Skeletal muscle tissue (tissue), 4 donors: ENCODE measurements around the gene ASB14. TPM values are rescaled to one million over a fixed set of nuclear protein-coding genes. Genes with fewer than 3 reads are reported as not detected.

ENCODE experiments used
- H3K27ac ChIP-seq: one replicate; pipeline ENCODE4 v1.7.0; 2013; ENCODE audit warnings: mild to moderate bottlenecking, low read depth, low read length, inconsistent platforms
- H3K27me3 ChIP-seq, 3 donors: one replicate each; pipeline ENCODE4 v1.7.0; 2013; ENCODE audit warnings: low read length in 3 of 3; ENCODE audit not compliant: control insufficient read depth in 3 of 3, insufficient read depth in 3 of 3
- H3K36me3 ChIP-seq, 3 donors: one replicate each; pipeline ENCODE4 v1.7.0; 2013; ENCODE audit warnings: low read length in 3 of 3; ENCODE audit not compliant: control insufficient read depth in 3 of 3, insufficient read depth in 3 of 3
- H3K4me1 ChIP-seq, 3 donors: one replicate each; pipeline ENCODE4 v1.7.0; 2013; ENCODE audit warnings: low read length in 3 of 3, mild to moderate bottlenecking in 3 of 3; ENCODE audit not compliant: control insufficient read depth in 3 of 3, insufficient read depth in 3 of 3
- H3K4me3 ChIP-seq, 3 donors: one replicate each; pipeline ENCODE4 v1.7.0; 2013; ENCODE audit warnings: low read length in 3 of 3
- H3K9ac ChIP-seq, 3 donors: one replicate each; pipeline ENCODE4 v1.7.0; 2013; ENCODE audit warnings: low read length in 3 of 3, mild to moderate bottlenecking in 3 of 3, moderate library complexity in 2 of 3, low read depth in 1 of 3
- H3K9me3 ChIP-seq, 3 donors: one replicate each; pipeline ENCODE4 v1.7.0; 2013; ENCODE audit warnings: low read length in 3 of 3; ENCODE audit not compliant: control insufficient read depth in 3 of 3
- total RNA-seq: library from RNA; depleted of rRNA; stranded (reverse); fragments of >200 nt; gene quantifications from one replicate; pipeline ENCODE4 v1.2.3, GENCODE V29; 2014
- donor health status: Osteomylitis.

The ASB14 gene
- total RNA-seq, 1 donor from 2014 or later = not detected

DNA sequence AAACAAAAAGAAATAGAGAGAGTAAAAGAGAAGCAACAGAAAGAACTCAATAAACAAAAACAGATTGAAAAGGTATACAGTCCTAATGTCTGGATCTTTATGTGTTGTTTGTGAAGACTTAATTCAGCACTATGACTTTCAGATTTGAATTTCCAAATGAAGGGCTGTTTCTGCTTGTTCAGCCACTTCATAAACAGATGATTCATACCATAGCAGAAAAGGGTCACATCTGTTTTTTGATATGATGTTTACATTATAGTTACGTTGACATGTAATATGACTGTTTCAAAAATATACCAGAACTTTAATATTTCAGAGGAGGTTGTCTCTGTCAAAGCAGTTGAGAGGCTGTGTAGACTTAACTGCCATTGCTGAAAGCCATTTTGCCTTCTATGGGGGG, 24.1 kb downstream of the ASB14 start:
- Histone ChIP-seq H3K27me3 (no peaks in the 10 kb centered on the region), H3K9ac (no peak overlapping the region), H3K9me3 (no peaks in the 10 kb centered on the region), H3K4me3 (no peak overlapping the region), H3K4me1 (no peaks in the 10 kb centered on the region), H3K27ac (no peak overlapping the region), H3K36me3 (peaks cover 9 to 54% (median 51%) of the 10 kb centered on the region in 3 donors)

- Histone ChIP-seq H3K36me3 (peaks cover 23 to 55% (median 50%) of the 10 kb centered on the region in 3 donors), H3K4me1 (peaks cover 5 to 9% (median 7%) of the 10 kb centered on the region in 3 donors), H3K27me3 (no peaks in the 10 kb centered on the region), H3K27ac (no peak overlapping the region), H3K9me3 (no peaks in the 10 kb centered on the region), H3K4me3 (no peak overlapping the region), H3K9ac (no peak overlapping the region)
These were observed 30.6 kb downstream of the ASB14 start for GRCh38 chr3:57261929-57262328.

DNA sequence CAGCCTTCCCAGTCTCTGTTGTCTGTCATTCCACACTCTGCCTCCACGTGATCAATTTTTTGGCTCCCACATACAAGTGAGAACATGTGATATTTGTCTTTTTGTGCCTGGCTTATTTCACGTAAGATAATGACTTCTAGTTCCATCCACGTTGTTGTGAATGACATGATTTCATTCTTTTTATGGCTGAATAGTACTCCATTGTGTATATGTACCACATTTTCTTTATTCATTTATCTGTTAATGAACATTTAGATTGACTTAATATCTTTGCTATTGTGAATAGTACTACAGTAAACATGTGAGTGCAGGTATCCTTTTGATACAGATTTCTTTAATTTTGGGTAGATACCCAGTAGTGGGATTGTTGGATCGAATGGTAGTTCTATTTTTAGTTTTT, 31.4 kb downstream of the ASB14 start:
- peaks cover 23 to 55% (median 50%) of the 10 kb centered on the region in 3 donors for H3K36me3 ChIP-seq

DNA sequence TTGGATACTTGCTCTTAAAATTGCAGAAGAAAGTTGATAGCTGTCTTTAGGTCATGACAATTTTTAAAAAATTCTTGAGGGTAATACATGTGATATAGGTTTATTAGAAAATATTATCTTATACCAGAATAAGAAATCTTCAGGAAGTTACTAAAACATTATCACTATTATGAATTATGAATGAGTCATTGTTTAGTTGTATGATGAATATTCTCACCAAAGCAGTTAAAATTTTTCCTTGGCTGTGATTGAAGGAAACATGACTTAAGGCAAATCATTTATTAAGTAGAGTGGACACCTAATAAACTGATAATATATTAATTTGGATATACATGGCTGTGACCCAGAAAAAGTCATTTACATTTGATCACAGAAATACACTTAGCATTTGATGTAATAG, 34.8 kb downstream of the ASB14 start:
- Histone ChIP-seq H3K27ac (peak overlapping the region; percentile 82), H3K36me3 (peaks cover 23 to 44% (median 36%) of the 10 kb centered on the region in 3 donors), H3K9ac (peak overlapping the region in 2 of 3 donors; percentile 9 to 69), H3K9me3 (no peaks in the 10 kb centered on the region), H3K4me3 (no peak overlapping the region), H3K27me3 (no peaks in the 10 kb centered on the region), H3K4me1 (peaks cover 7 to 10% (median 9%) of the 10 kb centered on the region in 3 donors)

More for the DNA sequence above, 31.4 kb downstream of the ASB14 start:
- Histone ChIP-seq H3K4me1 (peaks cover 5 to 9% (median 7%) of the 10 kb centered on the region in 3 donors), H3K9ac (no peak overlapping the region), H3K27me3 (no peaks in the 10 kb centered on the region), H3K27ac (no peak overlapping the region), H3K9me3 (no peaks in the 10 kb centered on the region), H3K4me3 (no peak overlapping the region)

DNA sequence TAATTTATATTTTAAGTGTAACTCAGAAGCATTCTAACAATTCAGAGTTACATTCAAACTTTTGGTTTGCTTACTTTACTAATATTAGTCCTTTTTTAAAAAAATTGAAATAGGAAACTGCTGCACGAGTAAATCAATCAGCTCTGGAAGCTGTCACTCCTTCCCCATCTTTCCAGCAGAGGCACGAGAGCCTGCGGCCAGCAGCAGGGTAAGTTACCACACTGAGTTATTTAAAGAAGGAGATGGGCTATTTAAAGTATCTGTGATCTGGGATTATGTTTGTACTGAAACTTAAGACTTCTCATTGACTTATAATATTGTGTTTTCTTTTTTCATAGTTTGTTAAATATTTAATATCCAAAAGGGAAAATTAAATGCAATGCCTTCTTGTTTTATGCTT, 35.6 kb downstream of the ASB14 start:
- peak overlapping the region in 2 of 3 donors; percentile 18 to 54 for H3K4me3 ChIP-seq
- H3K27ac ChIP-seq = peak overlapping the region; percentile 82
- peaks cover 7 to 11% (median 9%) of the 10 kb centered on the region in 3 donors for H3K4me1 ChIP-seq
- no peaks in the 10 kb centered on the region for H3K9me3 ChIP-seq
- no peaks in the 10 kb centered on the region for H3K27me3 ChIP-seq
- peaks cover 23 to 42% (median 34%) of the 10 kb centered on the region in 3 donors for H3K36me3 ChIP-seq
- H3K9ac ChIP-seq = peak overlapping the region; percentile 9 to 69 (median 69)

- Histone ChIP-seq H3K4me3 (peak overlapping the region; percentile 1 to 60 (median 17)), H3K27me3 (no peaks in the 10 kb centered on the region), H3K36me3 (peaks cover 7 to 17% (median 9%) of the 10 kb centered on the region in 3 donors), H3K9ac (peak overlapping the region; percentile 18 to 80 (median 66)), H3K27ac (peak overlapping the region; percentile 79), H3K4me1 (peaks cover 3 to 11% (median 3%) of the 10 kb centered on the region in 3 donors), H3K9me3 (no peaks in the 10 kb centered on the region)
These were observed 40.1 kb downstream of the ASB14 start for GRCh38 chr3:57252404-57252803.

DNA sequence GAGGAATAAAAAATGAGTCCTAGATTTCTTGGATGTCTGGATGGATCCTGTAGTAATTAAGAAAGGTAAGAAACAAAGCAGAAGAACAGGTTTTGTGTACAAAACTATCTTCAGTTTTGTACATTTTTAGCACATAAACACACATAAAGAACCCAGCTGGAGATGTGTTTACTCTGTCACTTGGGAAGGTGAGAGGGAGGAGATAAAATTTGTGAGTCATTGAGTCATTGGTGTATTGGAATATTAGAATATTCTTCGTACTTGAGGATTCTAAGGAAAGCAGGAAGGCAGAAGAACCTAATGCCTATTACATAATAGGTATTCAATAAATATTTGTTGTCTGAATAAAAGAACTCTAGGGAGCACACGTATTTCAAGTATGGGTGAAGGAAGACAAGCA, 47.5 kb downstream of the ASB14 start:
- no peaks in the 10 kb centered on the region for H3K4me1 ChIP-seq
- peaks cover 18 to 67% (median 57%) of the 10 kb centered on the region in 3 donors for H3K36me3 ChIP-seq
- no peak overlapping the region for H3K4me3 ChIP-seq
- no peaks in the 10 kb centered on the region for H3K27me3 ChIP-seq
- H3K27ac ChIP-seq = no peak overlapping the region
- H3K9me3 ChIP-seq = no peaks in the 10 kb centered on the region
- H3K9ac ChIP-seq = no peak overlapping the region

DNA sequence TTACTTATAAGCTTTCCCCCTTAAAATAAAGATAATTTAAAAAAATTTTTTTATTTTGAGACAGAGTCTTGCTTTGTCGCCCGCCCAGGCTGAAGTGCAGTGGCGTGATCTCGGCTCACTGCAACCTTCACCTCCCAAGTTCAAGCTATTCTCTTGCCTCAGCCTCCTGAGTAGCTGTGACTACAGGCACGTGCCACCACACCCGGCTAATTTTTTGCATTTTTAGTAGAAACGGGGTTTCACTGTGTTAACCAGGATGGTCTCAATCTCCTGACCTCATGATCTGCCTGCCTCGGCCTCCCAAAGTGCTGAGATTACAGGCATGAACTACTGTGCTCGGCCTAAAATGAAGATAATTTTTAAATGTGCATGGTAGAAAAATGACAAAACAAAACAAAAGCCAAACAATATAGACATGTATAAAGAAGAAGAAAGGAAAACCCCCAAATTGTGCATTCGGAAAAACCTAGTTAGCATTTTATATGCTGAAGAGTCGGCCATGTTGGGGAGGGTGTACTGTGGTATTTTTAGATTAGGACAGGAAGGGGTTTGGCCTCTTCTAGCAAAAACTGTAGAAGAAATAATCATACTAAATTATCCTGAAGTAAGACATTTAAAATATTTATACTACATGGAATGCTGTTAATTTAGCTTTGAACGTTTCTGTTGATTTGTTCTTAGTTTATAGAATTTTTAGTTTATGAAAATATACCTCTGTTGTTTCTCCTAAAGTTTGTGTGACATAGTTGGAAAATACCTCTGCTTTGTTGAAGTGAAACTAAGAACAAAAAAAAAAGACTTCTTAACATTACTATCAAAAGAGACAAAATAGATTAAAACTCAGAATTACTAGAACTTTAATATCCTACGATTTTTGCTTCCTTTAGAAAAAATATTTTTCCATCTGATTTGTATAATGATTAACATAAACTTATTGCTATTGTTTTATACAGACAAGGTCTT, 57.6 kb downstream of the ASB14 start:
- H3K4me3 ChIP-seq = no peak overlapping the region
- H3K36me3 ChIP-seq = peaks cover 3 to 18% (median 16%) of the 10 kb centered on the region in 3 donors
- H3K9me3 ChIP-seq = no peaks in the 10 kb centered on the region
- H3K27ac ChIP-seq = no peak overlapping the region
- H3K4me1 ChIP-seq = peaks cover 0 to 7% (median 2%) of the 10 kb centered on the region in 3 donors
- no peaks in the 10 kb centered on the region for H3K27me3 ChIP-seq
- H3K9ac ChIP-seq = no peak overlapping the region

DNA sequence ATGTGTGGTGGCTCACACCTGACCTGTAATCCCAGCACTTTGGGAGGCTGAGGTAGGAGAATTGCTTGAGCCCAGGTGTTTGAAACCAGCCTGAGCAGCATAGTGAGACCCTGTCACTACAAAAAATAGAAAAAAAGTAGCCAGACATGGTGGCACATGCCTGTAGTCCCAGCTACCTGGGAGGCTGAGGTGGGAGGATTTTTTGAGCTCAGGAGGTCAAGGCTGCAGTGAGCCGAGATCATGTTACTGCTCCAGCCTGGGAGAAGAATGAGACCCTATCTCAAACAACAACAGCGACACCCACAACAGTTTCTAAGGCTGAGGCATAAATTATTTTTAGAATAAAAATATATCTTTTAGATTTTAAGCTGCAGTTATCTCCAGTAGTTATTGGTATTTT, 58.7 kb downstream of the ASB14 start:
- Histone ChIP-seq H3K9me3 (no peaks in the 10 kb centered on the region), H3K4me1 (peaks cover 3 to 14% (median 5%) of the 10 kb centered on the region in 3 donors), H3K27me3 (no peaks in the 10 kb centered on the region), H3K9ac (no peak overlapping the region), H3K36me3 (peaks cover 3 to 12% (median 10%) of the 10 kb centered on the region in 3 donors), H3K4me3 (no peak overlapping the region), H3K27ac (no peak overlapping the region)

DNA sequence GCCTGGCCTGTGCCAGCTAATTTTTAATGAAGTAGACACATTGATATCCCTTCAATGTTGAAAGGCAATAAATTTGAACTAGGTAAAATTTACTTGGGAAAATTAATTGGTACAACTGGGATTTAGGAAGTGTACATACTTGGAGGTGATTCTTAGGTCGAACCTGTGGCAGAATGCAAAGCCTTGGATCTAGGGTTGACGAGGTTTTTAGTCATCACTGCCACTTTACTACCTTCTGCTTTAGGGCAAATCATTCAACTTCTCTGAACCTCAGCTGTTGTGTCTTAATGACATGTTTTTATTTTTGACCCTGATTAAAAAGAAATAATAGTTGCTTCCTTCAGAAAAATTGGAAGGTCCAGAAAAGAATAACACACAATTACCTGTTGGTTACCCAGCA, 62.5 kb downstream of the ASB14 start:
- Histone ChIP-seq H3K9ac (no peak overlapping the region), H3K27me3 (no peaks in the 10 kb centered on the region), H3K27ac (no peak overlapping the region), H3K4me1 (peaks cover 3 to 23% (median 17%) of the 10 kb centered on the region in 3 donors), H3K9me3 (no peaks in the 10 kb centered on the region), H3K4me3 (no peak overlapping the region), H3K36me3 (no peaks in the 10 kb centered on the region)
